Measurements from ENCODE around the gene CD47.

CD47 gene

DNA sequence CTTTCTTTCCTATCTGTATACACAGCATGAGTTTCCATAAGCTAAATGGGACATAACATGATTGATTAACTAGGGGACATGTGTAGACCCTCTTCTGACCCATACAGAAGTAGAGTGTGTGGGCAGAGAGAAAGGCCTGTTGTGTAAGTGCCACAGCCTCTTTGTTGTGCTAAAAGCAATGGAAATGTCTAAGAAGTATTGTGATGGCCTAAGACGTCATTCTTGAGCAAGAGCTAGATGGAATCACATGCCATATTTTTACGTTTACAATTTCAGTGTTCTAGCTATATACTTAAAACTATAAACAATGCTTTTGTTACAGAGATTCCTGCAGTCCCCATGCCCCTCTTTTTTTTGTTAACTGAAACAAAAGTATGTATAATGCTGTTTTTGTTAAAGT, 61.9 kb downstream of the CD47 start:
- TF ChIP-seq, protein P1, sequence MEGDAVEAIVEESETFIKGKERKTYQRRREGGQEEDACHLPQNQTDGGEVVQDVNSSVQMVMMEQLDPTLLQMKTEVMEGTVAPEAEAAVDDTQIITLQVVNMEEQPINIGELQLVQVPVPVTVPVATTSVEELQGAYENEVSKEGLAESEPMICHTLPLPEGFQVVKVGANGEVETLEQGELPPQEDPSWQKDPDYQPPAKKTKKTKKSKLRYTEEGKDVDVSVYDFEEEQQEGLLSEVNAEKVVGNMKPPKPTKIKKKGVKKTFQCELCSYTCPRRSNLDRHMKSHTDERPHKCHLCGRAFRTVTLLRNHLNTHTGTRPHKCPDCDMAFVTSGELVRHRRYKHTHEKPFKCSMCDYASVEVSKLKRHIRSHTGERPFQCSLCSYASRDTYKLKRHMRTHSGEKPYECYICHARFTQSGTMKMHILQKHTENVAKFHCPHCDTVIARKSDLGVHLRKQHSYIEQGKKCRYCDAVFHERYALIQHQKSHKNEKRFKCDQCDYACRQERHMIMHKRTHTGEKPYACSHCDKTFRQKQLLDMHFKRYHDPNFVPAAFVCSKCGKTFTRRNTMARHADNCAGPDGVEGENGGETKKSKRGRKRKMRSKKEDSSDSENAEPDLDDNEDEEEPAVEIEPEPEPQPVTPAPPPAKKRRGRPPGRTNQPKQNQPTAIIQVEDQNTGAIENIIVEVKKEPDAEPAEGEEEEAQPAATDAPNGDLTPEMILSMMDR (IDR thresholded peaks at IDR 0.05; ENCODE audit: control insufficient read depth, insufficient read depth, low read depth, low read length, missing control alignments): no peak
- no peak overlapping the region for H3K4me3 ChIP-seq (ENCODE audit: control insufficient read depth, low read depth, low read length)
- DNase-seq (ENCODE audit: low read depth): no peak

DNA sequence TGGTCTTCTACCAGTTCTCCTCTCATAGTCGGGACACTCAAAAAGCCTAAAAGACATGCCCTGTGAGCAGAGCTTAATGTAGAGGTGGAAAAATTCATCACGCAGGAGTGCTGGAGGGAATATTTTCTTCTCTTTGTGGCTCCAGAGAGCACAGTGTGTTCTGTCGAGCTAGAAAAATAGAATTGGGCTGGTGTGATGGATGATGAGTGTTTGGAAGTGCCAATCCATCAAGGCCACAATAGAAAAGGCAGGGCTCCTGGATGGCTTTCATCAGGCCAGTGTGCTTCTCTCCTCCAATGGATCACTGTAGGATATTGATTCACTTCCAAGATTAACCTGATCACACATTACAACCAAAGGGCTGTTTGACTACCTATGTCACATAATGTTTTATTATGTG, 65.7 kb downstream of the CD47 start:
- no peak for DNase-seq (ENCODE audit: low read depth)
- TF ChIP-seq, protein P1 (IDR thresholded peaks at IDR 0.05; ENCODE audit: control insufficient read depth, insufficient read depth, low read depth, low read length, missing control alignments): no peak
- no peak overlapping the region for H3K4me3 ChIP-seq (ENCODE audit: control insufficient read depth, low read depth, low read length)

DNA sequence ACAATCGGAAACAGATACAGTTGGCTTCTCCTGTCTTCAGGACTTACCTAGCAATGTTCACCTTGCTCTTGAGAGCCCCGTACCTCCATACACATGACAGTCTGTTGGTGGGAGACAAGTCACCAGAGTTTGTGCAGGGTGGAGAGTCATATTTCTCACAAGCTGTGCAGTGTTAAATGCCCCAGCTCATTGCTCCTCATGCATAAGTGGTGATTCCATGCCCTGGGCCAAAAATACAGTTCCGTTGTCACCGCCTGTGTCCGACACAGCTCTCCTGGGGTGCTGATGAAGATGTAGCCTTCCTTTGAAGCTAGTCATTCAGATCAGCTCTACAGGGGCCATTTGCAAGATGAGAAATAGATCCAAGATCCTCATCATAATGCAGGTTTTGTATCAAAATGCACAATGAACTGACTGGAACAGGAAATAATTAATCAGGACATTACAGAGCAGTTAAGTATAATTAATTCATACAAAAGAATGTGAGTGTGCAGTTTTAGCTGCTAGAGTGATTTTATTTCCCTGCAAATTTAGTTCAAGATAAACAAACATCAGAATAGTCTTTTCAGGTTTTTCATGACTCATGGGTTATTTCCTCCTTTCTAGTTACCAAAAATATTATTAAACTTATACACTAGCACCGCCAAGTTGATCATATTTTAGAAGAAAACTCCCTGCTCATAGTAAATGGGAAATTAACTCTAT, 66.5 kb downstream of the CD47 start:
- no peak overlapping the region for H3K4me3 ChIP-seq (ENCODE audit: control insufficient read depth, low read depth, low read length)
- DNase-seq (ENCODE audit: low read depth): no peak
- TF ChIP-seq, protein P1 (IDR thresholded peaks at IDR 0.05; ENCODE audit: control insufficient read depth, insufficient read depth, low read depth, low read length, missing control alignments): no peak

DNA sequence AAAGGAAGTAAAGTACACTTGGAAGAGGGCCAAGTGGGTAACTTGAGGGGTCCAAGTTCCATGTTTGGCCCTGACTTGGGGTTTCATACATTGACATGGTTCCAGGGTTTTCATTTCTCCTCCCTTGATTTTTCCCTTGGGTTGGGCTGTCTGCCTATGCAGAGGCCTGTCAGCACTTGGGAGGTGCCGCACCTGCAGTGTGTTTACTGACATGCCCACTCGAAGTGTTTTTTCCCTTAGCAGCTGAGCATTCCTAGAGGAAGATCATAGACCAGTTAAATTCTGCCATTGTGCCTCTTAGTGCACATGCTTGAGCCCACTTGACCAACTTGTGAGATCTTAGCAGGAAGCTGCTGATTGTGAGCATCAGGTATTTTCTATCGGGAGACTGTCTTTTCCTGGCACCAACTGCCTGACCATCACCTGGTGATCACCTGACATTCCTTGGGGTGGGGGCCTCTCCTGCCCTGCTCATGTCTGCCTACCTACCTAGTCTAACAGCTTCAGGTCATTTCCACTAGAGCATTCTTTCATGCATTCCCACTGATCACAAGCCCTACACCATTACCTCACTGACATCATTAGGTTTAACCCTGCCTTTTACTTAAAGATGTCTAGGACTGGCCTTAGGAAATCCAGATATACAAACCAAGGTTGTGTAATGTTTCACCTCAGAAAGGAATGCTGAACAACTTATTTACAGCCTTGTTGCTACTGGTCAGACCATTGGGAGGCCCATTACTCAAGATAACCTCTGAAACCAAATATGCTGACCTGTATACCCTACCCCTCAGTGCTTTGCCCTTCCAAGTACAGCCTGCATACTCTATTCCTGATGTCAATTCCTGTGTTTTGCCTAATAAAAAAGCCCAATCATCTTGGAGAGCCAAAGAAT, 68.3 kb downstream of the CD47 start:
- DNase-seq (ENCODE audit: low read depth): no peak
- H3K4me3 ChIP-seq (ENCODE audit: control insufficient read depth, low read depth, low read length): no peak overlapping the region
- TF ChIP-seq, protein P1 (IDR thresholded peaks at IDR 0.05; ENCODE audit: control insufficient read depth, insufficient read depth, low read depth, low read length, missing control alignments): no peak

DNA sequence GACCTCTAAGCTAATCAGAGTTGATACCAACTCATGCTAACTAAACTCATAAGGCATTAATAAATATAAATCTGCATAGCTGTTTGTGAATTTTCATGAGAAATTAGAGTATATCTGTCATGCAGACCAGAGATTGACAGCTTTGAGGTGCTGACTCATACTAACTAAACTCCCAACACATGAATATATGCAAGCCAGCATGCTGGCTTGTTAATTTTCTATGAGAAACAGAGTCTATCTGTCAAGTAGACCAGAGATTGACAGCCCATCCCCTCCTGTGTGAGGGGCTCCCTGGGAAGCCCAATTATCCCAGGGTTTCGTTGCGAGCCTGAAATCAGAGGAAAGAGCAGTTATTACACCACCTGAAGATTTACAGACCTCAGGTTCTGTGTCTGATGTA, 69.3 kb downstream of the CD47 start:
- no peak for DNase-seq (ENCODE audit: low read depth)

DNA sequence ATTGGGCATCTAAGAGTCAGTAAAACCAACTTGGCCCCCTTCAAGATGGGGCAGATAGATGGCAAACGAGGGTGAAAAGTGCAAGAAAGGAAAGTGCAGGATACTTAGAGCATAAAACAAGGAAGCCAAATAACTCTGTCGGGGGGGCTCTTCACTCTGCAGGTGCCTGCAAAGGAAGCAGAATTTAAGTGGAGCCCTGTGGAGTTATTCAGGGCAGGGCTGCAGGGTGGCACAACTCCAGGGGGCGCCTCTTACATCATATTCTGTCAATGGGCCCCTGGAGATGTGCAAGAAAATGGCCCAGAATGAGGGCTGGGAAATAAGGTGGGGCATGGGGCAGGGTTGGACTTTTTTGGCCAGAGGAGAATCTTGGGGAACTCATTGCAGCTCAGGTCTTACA, 69.7 kb downstream of the CD47 start:
- no peak for DNase-seq (ENCODE audit: low read depth)
- H3K4me3 ChIP-seq (ENCODE audit: control insufficient read depth, low read depth, low read length): no peak overlapping the region
- TF ChIP-seq, protein P1 (IDR thresholded peaks at IDR 0.05; ENCODE audit: control insufficient read depth, insufficient read depth, low read depth, low read length, missing control alignments): no peak

More for the DNA sequence above, 69.3 kb downstream of the CD47 start:
- no peak overlapping the region for H3K4me3 ChIP-seq (ENCODE audit: control insufficient read depth, low read depth, low read length)
- TF ChIP-seq, protein P1 (IDR thresholded peaks at IDR 0.05; ENCODE audit: control insufficient read depth, insufficient read depth, low read depth, low read length, missing control alignments): no peak
